Measurements from ENCODE around the gene PMVK.

PMVK gene

GRCh38 chr1:154937085-154937987 lies 817 bp upstream of the PMVK start:
- H3K4me3 ChIP-seq (ENCODE audit: low read depth, low read length), result peak overlapping the region; percentile 78
- TF ChIP-seq MAX (IDR thresholded peaks at IDR 0.05; ENCODE audit: low read depth, low read length) (peak; percentile 59), CTCF (IDR thresholded peaks at IDR 0.05; ENCODE audit: low read depth, low read length) (no peak), MYC (IDR thresholded peaks at IDR 0.05; ENCODE audit: low read depth, low read length) (peak; percentile 34), POLR2A (IDR thresholded peaks at IDR 0.05; ENCODE audit: extremely low read depth, insufficient read length) (peak; percentile 36)
- peak; percentile 94 for DNase-seq (ENCODE audit: low read depth)

GRCh38 chr1:154935749-154936554 lies 567 bp downstream of the PMVK start:
- DNase-seq (ENCODE audit: low read depth), result no peak
- TF ChIP-seq POLR2A (IDR thresholded peaks at IDR 0.05; ENCODE audit: extremely low read depth, insufficient read length) (no peak), MYC (IDR thresholded peaks at IDR 0.05; ENCODE audit: low read depth, low read length) (no peak), CTCF (IDR thresholded peaks at IDR 0.05; ENCODE audit: low read depth, low read length) (no peak), MAX (IDR thresholded peaks at IDR 0.05; ENCODE audit: low read depth, low read length) (no peak)
- peak overlapping the region; percentile 78 for H3K4me3 ChIP-seq (ENCODE audit: low read depth, low read length)

- DNase-seq (ENCODE audit: low read depth), result no peak
- no peak overlapping the region for H3K4me3 ChIP-seq (ENCODE audit: low read depth, low read length)
- TF ChIP-seq POLR2A (IDR thresholded peaks at IDR 0.05; ENCODE audit: extremely low read depth, insufficient read length), result no peak
Measured at GRCh38 chr1:154934358-154934948, 2.1 kb downstream of the PMVK start.

GRCh38 chr1:154931940-154932487 lies 4.5 kb downstream of the PMVK start:
- H3K4me3 ChIP-seq (ENCODE audit: low read depth, low read length), result no peak overlapping the region
- no peak for DNase-seq (ENCODE audit: low read depth)
- TF ChIP-seq MAX (IDR thresholded peaks at IDR 0.05; ENCODE audit: low read depth, low read length) (no peak), POLR2A (IDR thresholded peaks at IDR 0.05; ENCODE audit: extremely low read depth, insufficient read length) (no peak), CTCF (IDR thresholded peaks at IDR 0.05; ENCODE audit: low read depth, low read length) (no peak), MYC (IDR thresholded peaks at IDR 0.05; ENCODE audit: low read depth, low read length) (no peak)

- H3K4me3 ChIP-seq (ENCODE audit: low read depth, low read length), result no peak overlapping the region
- no peak for TF ChIP-seq MYC (IDR thresholded peaks at IDR 0.05; ENCODE audit: low read depth, low read length)
- no peak for TF ChIP-seq MAX (IDR thresholded peaks at IDR 0.05; ENCODE audit: low read depth, low read length)
- no peak for TF ChIP-seq POLR2A (IDR thresholded peaks at IDR 0.05; ENCODE audit: extremely low read depth, insufficient read length)
- no peak for TF ChIP-seq CTCF (IDR thresholded peaks at IDR 0.05; ENCODE audit: low read depth, low read length)
- DNase-seq (ENCODE audit: low read depth), result no peak
Measured at GRCh38 chr1:154926201-154926600, 10.3 kb downstream of the PMVK start.
